HG03045 (cell line): ENCODE data around the gene TMEM131L.

Experiments
- ATAC-seq: cut with Tn5 transposase; IDR thresholded peaks from one replicate; pipeline ENCODE4 v1.9.1; 2021; ENCODE audit warnings: mild to moderate bottlenecking, moderate library complexity; ENCODE audit not compliant: unreplicated experiment

The TMEM131L gene

DNA sequence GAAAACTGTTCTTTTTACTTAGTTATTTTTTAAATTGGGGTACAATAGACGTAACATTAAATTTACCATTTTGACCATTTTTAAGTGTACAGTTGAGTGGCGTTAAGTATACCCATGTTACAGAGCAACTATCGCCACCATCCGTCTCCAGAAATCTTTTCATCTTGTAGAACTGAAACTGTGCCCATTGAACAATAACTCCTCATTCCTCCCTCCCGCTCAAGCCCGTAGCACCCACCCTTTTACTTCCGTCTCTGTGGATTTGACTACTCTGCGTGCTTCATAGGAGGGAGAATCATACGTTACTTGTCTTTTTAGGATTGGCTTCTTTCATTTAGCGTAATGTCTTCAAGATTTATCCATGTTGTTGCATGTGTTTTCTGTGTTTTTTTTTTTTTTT is 55.3 kb downstream of the TMEM131L start:
- ATAC-seq, result no peak

DNA sequence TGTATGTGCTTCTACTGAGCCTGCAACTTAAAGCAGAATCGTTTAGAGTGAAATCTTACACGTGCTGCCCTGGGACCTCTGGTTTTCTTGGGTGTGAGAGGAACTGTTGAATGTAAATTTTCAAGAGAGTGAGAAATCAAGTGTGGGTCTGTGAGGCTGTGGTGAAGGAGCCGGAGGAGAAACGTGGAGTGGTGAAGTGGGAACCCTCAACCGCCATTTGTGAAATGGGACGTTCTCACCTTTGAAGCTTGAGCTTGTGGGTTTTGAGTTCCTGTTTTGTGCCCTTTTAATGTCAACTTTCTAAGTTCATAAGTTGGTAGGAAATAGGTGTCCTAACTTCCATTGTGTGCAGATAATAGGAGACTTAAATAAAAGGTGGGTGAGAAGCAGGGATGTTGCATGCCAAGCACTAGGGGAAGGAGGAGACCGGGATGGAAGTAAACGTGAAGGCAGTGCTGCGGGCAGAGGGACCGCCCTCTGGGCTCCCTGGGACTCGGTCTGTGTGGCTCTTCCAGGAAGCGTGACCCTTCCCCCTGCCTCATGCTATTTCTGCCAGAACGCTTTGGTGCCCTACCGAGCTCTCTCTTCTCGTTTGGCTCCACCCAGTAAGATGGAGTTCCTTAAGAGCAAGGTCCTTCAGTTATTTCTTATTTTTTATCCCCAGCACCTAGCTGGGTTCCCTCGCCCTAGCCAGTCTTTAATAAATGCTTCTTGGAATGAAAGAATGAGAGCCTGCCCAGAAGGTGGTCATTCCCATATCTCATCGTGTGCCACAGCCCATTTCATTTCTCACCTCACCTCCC is 56.0 kb downstream of the TMEM131L start:
- peak; percentile 37 for ATAC-seq

DNA sequence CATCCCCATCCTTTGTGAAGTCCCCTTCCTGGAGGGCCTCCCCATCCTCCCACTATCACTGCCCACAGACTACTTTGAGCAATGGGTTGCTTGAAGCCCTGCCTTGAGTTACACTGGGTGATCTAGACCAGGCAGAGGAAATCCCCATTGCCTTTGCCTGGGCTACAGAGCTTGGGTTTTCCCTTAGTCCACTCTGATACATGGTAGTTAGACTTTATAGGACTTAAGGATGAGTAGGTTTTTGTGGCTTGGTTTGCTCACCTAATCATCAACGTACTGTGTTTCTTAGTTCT is 56.6 kb downstream of the TMEM131L start:
- peak; percentile 65 for ATAC-seq

DNA sequence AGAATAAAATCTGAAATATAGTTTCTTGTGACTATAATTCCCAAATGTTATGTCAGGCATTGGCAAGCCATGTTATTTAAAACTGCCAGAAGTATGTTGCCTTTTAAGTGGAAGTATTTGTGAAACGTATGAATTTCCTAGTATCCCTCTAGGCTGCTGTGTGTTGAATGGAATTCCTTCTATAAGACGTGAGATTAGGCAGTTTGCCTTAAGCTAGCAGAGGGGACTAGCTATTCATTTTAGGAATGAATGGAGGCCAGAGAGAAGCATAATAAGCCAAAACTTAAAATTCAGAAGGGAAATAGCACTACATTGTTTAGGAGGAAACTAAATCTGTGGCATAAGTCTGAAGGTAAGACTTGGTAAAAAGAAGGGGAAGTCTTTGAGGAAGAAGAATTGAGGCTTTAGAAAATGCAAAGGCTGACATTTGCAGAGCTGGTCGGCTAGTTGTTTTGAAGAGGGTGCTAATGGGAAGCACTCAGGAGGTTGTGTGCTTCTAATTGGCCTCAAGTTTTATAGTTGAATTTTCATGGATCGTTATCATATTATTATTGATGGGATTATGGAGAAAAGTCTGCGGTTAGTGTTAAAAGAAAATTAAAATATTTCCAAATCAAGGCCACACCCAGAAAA is 57.1 kb downstream of the TMEM131L start:
- no peak for ATAC-seq

- no peak for ATAC-seq
These were observed 57.8 kb downstream of the TMEM131L start for GRCh38 chr4:153523941-153524386.

GRCh38 chr4:153524682-153525081 is 58.5 kb downstream of the TMEM131L start:
- no peak for ATAC-seq

- ATAC-seq, result no peak
These were observed 61.5 kb downstream of the TMEM131L start for GRCh38 chr4:153527690-153528089.

GRCh38 chr4:153528705-153529485 is 62.7 kb downstream of the TMEM131L start:
- ATAC-seq, result peak; percentile 54

DNA sequence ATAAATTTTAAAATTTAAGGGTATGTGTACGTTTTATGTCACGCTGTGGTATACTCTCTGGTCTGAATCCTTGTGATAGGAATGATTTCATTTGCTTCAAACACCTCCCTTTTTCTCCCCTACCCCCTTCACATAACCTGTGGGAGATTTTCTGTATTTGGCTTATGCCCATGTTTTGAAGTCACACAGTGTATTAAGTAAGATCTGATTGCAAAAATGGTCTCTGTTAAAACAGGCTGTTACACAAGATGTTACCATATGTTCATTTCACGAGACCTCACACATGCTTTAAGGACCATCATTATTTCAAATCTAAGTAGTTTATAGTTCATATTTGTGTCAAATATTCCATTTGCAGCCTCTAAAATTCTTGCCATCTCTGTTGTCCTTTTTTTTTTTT is 63.5 kb downstream of the TMEM131L start:
- ATAC-seq, result no peak

DNA sequence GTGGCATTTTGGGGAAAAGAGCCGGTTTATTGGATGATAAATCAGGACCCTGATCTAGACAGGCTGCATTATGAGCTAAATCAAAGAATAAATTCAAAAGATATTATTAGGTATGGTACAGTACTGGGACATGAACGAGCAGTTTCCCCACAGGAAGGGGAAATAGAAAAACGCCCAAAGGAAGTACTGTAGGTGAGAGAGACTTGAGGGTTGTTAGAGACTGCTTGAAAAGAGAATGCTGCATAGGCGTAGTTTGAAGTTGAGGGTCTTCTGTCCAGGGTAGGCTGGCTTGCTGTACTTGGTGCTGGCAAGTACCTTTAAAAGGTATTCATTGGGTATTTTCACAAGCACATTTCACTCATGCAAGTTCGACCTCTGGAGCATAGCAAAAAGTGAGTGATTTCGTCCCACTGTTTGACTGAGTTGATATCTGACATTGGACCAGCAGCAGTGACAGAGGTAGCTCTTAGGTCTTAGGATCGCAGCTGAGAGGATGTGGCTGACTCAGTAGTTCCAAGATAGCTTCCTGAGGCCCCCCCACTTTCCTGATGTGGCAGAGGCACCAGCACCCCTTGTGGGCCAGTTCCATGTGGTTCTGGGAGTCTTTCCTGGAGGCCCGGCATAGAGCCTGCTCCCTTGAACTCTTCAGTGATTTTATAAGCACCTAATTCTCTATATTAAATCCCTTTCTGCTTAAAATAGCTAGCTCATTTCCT is 64.3 kb downstream of the TMEM131L start:
- no peak for ATAC-seq

DNA sequence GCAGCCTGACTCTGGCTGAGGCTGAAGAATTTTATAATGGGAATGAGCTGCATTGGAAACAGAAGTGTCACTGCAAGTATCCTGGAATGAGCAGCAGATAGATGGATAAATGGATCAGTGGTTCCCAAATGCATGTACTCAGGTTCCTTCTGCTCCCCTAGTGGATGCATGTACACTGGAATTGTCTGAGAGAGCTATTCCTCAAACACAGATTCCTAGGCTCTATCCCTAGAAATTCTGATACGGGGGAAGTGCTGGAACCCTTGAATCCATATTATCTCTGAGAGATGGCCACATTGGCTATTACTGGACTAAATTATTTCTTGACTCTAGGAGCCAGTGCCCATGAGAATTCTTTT is 64.8 kb downstream of the TMEM131L start:
- ATAC-seq, result no peak

- no peak for ATAC-seq
These were observed 65.9 kb downstream of the TMEM131L start for GRCh38 chr4:153531976-153532626.

DNA sequence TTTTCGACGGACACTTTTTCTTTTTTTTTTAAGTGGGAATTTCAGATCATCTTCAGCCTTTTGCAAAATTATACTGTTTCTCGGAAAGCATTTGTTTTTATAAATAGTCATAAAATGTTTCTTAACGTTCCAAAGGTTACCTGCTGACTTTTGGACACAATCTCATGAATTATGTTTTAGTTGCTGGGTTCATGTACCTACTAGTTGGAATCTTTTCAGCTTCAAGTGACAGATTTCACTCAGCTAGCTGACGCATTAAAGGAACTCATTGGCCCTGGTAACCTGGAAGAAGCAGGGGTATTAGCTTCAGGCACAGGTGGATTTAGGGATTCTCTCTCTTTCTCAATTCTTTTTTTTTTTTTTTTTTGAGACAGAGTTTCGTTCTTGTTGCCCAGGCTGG is 66.5 kb downstream of the TMEM131L start:
- ATAC-seq, result no peak

DNA sequence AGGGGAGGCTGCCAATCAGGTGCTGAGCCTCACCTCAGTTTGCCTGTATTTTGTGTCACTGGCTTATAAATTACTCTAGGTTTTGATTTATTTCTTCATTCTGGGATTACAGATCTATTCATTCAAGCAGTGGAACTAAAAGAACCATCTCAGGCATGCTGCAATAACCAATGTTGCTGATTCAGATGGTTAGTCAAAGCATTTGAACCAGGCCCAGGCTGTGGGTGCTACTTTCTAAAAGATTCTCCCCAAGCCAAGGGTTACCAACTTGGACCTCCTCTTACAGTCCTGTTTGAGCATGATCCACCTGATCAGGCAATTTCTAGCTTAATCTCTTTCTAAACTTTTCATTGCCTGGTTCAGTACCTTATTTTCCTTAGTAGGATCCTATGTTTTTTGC is 67.2 kb downstream of the TMEM131L start:
- no peak for ATAC-seq

- ATAC-seq, result no peak
These were observed 68.9 kb downstream of the TMEM131L start for GRCh38 chr4:153534792-153535629.

DNA sequence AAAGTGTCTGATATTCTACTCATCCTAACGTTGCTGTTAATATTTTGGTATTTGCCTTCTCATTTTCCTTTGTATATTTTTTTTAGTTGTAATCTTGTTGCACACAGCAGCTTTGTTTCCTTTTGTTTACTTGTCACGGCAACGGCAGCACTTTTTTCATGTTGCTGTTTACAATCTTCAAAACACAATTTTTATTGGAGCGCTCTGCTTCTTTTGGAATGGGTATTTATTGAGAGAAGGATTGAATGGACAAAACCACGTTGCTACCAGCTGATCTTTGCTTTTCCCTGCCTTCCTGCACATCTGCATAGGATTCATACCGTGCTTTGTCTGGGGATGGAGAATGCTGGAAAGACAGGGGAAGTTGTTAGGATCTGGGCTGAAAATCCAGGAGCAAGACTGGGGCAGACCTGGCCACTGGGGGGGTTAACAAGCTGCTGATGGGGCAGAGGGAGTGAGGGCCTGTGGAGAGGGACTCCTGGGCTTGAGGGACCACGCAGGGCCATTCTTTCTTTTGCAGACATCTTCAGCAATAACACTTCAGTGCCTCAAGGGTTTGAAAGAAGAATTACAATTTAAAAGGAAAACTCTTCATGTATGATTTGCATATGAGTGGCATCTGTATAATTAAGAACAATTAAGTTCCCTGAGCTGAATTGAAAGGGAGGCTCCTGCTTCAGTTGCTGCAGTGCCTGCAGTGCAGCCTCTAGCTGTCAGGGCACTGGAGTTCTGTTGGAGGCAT is 69.8 kb downstream of the TMEM131L start:
- no peak for ATAC-seq

- ATAC-seq, result no peak
These were observed 71.4 kb downstream of the TMEM131L start for GRCh38 chr4:153537493-153537960.

DNA sequence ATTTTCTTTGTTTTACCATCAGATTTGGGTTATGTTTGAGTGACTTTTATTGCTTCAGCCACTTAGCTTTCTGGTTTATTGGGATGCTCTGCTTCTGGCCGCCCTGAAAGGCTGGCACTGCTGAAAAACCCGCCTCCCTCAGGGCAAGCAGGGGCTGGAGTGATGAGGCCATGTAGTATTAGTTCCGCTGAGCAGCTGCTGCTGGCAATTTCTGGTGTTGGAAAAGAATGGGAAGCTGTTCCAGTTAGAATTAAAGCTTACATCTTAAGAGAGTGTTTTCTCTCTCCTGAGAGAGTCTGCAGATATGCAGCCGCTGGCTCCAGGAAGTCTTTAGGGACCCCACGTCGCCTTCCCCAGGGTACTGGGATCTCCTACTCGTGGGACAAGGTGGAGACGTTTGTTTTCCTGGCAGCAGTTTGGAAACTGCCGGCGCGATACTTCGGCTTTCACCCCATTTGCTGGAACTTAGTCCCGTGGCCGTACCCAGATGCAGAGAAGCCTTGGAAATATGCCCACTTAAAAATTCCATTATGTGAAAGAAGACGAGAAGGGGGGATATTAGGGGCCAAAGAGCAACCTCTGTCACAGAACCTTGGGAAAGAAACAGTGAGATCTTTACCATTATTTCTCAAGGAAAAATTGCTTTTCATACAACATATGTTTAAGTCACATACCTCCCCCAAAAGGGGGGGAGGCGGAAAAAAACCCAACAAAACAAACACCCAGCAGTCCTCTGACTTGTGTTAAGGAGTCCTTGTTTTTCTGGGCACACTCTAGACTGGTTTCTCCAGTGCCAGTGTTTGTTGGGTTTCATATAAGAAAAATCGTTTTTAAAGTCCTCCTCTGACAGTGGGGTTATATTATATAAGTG is 72.6 kb downstream of the TMEM131L start:
- ATAC-seq, result no peak
